Raji (cell line): Measurements from ENCODE around the gene PRTG.
A peak's percentile ranks its signal among the peaks of the same experiment; 100 is the strongest.

ENCODE experiments used
- POLR2A ChIP-seq: IDR thresholded peaks from 2 replicates; pipeline ENCODE4 v1.6.1; 2011; ENCODE audit warnings: low read depth, low read length, control low read depth; ENCODE audit not compliant: insufficient read depth

PRTG gene

GRCh38 chr15:55630858-55631257 is 112.1 kb downstream of the PRTG start:
- TF ChIP-seq POLR2A, result no peak

- no peak for TF ChIP-seq POLR2A
These were observed 114.6 kb downstream of the PRTG start for GRCh38 chr15:55628369-55628730.

GRCh38 chr15:55627730-55628368 is 115.1 kb downstream of the PRTG start:
- TF ChIP-seq POLR2A, result no peak

GRCh38 chr15:55619783-55620182 is 123.2 kb downstream of the PRTG start:
- TF ChIP-seq POLR2A, result no peak

GRCh38 chr15:55618387-55618786 is 124.6 kb downstream of the PRTG start:
- TF ChIP-seq POLR2A, result no peak

GRCh38 chr15:55615445-55615844 is 127.5 kb downstream of the PRTG start:
- TF ChIP-seq POLR2A, result no peak

- no peak for TF ChIP-seq POLR2A
These were observed 129.2 kb downstream of the PRTG start for GRCh38 chr15:55613727-55614126.

- no peak for TF ChIP-seq POLR2A
These were observed 136.7 kb downstream of the PRTG start for GRCh38 chr15:55606214-55606613.

- TF ChIP-seq POLR2A, result no peak
These were observed 141.6 kb downstream of the PRTG start for GRCh38 chr15:55601374-55601773.

GRCh38 chr15:55599439-55599838 is 143.5 kb downstream of the PRTG start:
- no peak for TF ChIP-seq POLR2A

- TF ChIP-seq POLR2A, result no peak
These were observed 152.2 kb downstream of the PRTG start for GRCh38 chr15:55590788-55591187.

GRCh38 chr15:55589287-55589686 is 153.7 kb downstream of the PRTG start:
- no peak for TF ChIP-seq POLR2A

GRCh38 chr15:55588815-55589115 is 154.2 kb downstream of the PRTG start:
- no peak for TF ChIP-seq POLR2A

GRCh38 chr15:55588070-55588814 is 154.7 kb downstream of the PRTG start, which contains the start of gene PYGO1:
Gene PYGO1 (minus strand): TSS chr15:55588345. CDS start chr15:55587883, 462 bp downstream.
- 0 out of 2 replicates have a peak, but pooled peaks have one; percentile 7 for TF ChIP-seq POLR2A

- TF ChIP-seq POLR2A, result no peak
These were observed 155.5 kb downstream of the PRTG start for GRCh38 chr15:55587321-55588069.

- no peak for TF ChIP-seq POLR2A
These were observed 156.1 kb downstream of the PRTG start for GRCh38 chr15:55586808-55587207.
